Measurements from ENCODE around the gene ITM2C.

DNA sequence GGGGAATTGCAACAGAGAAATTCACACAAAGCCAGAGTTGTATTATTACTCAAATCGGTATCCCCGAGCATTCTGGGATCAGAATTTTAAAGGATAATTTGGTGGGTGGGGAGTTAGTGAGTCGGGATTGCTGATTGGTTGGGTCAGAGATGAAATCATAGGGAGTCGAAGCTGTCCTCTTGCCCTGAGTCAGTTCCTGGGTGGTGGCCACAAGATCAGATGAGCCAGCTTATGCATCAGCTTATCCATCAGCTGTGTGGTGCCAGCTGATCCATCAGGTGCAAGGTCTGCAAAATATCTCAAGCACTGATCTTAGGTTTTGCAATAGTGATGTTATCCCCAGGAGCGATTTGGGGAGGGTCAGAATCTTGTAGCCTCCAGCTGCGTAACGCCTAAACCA, 34.3 kb upstream of the ITM2C start:
- TF ChIP-seq, protein P1, sequence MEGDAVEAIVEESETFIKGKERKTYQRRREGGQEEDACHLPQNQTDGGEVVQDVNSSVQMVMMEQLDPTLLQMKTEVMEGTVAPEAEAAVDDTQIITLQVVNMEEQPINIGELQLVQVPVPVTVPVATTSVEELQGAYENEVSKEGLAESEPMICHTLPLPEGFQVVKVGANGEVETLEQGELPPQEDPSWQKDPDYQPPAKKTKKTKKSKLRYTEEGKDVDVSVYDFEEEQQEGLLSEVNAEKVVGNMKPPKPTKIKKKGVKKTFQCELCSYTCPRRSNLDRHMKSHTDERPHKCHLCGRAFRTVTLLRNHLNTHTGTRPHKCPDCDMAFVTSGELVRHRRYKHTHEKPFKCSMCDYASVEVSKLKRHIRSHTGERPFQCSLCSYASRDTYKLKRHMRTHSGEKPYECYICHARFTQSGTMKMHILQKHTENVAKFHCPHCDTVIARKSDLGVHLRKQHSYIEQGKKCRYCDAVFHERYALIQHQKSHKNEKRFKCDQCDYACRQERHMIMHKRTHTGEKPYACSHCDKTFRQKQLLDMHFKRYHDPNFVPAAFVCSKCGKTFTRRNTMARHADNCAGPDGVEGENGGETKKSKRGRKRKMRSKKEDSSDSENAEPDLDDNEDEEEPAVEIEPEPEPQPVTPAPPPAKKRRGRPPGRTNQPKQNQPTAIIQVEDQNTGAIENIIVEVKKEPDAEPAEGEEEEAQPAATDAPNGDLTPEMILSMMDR (IDR thresholded peaks at IDR 0.05; ENCODE audit: low read length): no peak
- TF ChIP-seq EZH2 (IDR thresholded peaks at IDR 0.05; ENCODE audit: borderline replicate concordance, low read length): no peak

All from OCI-LY1 (cell line).